HG03135 (cell line): ENCODE data around the gene KTI12.
"Not testable (repeated sequence)": the region's sequence is repeated elsewhere in the genome, so short reads cannot be mapped to it uniquely, and the experiment has no call there.

Experiments
- ATAC-seq: cut with Tn5 transposase; IDR thresholded peaks from one replicate; pipeline ENCODE4 v1.9.1; 2021; ENCODE audit warnings: mild to moderate bottlenecking, moderate library complexity; ENCODE audit not compliant: unreplicated experiment

The KTI12 gene

GRCh38 chr1:52033190-52034049 is at the start of gene KTI12:
Gene KTI12 (minus strand): TSS chr1:52033810. CDS start chr1:52033761, 49 bp downstream.
- peak; percentile 78 for ATAC-seq

- ATAC-seq = no peak
These were observed 46.4 kb upstream of the KTI12 start for GRCh38 chr1:52080014-52080415.

GRCh38 chr1:52077277-52077676 is 43.7 kb upstream of the KTI12 start:
- not testable (repeated sequence) for ATAC-seq

- no peak for ATAC-seq
These were observed 38.7 kb upstream of the KTI12 start for GRCh38 chr1:52072291-52072690.

- ATAC-seq = no peak
These were observed 37.1 kb upstream of the KTI12 start for GRCh38 chr1:52070704-52071103.

- ATAC-seq = no peak
These were observed 29.6 kb upstream of the KTI12 start for GRCh38 chr1:52063192-52063591.

- no peak for ATAC-seq
These were observed 27.2 kb upstream of the KTI12 start for GRCh38 chr1:52060822-52061221.

GRCh38 chr1:52059888-52060287 is 26.3 kb upstream of the KTI12 start:
- no peak for ATAC-seq

- no peak for ATAC-seq
These were observed 25.7 kb upstream of the KTI12 start for GRCh38 chr1:52059321-52059720.

GRCh38 chr1:52057876-52058415 is 24.3 kb upstream of the KTI12 start:
- no peak for ATAC-seq

- no peak for ATAC-seq
These were observed 23.6 kb upstream of the KTI12 start for GRCh38 chr1:52057255-52057654.

GRCh38 chr1:52056937-52057231 is 23.3 kb upstream of the KTI12 start:
- peak; percentile 34 for ATAC-seq

GRCh38 chr1:52056163-52056936 is 22.7 kb upstream of the KTI12 start, which contains the start of gene BTF3L4:
Gene BTF3L4 (plus strand): TSS chr1:52056295. CDS start chr1:52059848, 3,553 bp downstream.
- ATAC-seq = peak; percentile 85

- ATAC-seq = no peak
These were observed 22.2 kb upstream of the KTI12 start for GRCh38 chr1:52055866-52056162.

- ATAC-seq = peak; percentile 38
These were observed 21.7 kb upstream of the KTI12 start, which contains the start of gene TXNDC12 for GRCh38 chr1:52055066-52055865. Gene TXNDC12 (minus strand): TSS chr1:52055191. CDS start chr1:52055096, 95 bp downstream.

- ATAC-seq = no peak
These were observed 21.0 kb upstream of the KTI12 start for GRCh38 chr1:52054496-52055065.

GRCh38 chr1:52053862-52054261 is 20.3 kb upstream of the KTI12 start:
- ATAC-seq = no peak

- not testable (repeated sequence) for ATAC-seq
These were observed 15.7 kb upstream of the KTI12 start for GRCh38 chr1:52049337-52049736.

GRCh38 chr1:52045666-52046195 is 12.1 kb upstream of the KTI12 start:
- ATAC-seq = not testable (repeated sequence)

GRCh38 chr1:52045236-52045635 is 11.6 kb upstream of the KTI12 start:
- no peak for ATAC-seq
